ENCODE results near the gene MSANTD3. TPM values are rescaled to one million over a fixed set of nuclear protein-coding genes. Genes with fewer than 3 reads are reported as not detected.

MSANTD3 gene
- total RNA-seq, 1 donor from 2014 or later, result 58.7 TPM

DNA sequence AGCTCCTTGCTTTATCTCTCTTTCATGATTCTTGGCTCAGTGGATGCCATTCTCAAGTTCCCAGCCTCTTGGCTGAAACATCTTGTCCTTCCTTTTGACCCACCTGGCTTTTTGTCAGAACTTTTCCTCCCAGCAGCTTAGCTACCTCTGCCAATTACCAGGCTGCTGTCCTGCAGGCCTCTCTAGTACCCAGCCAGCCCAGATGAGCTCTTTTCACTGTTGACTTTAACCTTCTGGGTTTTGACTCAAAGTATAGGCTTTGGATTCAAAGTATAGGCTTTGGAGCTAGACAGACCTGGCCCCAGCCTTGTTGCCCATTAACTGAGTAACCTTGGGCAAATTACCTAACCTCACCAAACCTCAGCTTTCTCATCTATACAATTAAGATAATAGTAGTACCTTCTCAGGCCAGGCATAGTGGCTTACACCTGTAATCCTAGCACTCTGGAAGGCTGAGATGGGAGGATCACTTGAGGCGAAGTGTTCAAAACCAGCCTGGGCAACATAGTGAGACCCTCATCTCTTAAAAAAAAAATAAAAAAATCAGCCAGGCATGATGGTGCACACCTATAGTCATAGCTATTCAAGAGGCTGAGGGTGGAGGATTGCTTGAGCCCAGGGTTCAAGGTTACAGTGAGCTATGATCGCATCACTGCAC is 39.4 kb downstream of the MSANTD3 start:
- no peak for DNase-seq (ENCODE audit: extremely low spot score, unreplicated experiment)
- Mint-ChIP-seq H3K4me3 (ENCODE audit: unreplicated experiment) (no peak overlapping the region), H3K9me3 (ENCODE audit: unreplicated experiment) (no peaks in the 10 kb centered on the region), H3K36me3 (ENCODE audit: unreplicated experiment) (peaks cover 2% of the 10 kb centered on the region), H3K27me3 (ENCODE audit: unreplicated experiment) (no peaks in the 10 kb centered on the region), H3K4me1 (ENCODE audit: unreplicated experiment) (no peaks in the 10 kb centered on the region), H3K27ac (ENCODE audit: unreplicated experiment) (no peak overlapping the region)
- TF ChIP-seq, protein P1, sequence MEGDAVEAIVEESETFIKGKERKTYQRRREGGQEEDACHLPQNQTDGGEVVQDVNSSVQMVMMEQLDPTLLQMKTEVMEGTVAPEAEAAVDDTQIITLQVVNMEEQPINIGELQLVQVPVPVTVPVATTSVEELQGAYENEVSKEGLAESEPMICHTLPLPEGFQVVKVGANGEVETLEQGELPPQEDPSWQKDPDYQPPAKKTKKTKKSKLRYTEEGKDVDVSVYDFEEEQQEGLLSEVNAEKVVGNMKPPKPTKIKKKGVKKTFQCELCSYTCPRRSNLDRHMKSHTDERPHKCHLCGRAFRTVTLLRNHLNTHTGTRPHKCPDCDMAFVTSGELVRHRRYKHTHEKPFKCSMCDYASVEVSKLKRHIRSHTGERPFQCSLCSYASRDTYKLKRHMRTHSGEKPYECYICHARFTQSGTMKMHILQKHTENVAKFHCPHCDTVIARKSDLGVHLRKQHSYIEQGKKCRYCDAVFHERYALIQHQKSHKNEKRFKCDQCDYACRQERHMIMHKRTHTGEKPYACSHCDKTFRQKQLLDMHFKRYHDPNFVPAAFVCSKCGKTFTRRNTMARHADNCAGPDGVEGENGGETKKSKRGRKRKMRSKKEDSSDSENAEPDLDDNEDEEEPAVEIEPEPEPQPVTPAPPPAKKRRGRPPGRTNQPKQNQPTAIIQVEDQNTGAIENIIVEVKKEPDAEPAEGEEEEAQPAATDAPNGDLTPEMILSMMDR (IDR thresholded peaks at IDR 0.05), result no peak

DNA sequence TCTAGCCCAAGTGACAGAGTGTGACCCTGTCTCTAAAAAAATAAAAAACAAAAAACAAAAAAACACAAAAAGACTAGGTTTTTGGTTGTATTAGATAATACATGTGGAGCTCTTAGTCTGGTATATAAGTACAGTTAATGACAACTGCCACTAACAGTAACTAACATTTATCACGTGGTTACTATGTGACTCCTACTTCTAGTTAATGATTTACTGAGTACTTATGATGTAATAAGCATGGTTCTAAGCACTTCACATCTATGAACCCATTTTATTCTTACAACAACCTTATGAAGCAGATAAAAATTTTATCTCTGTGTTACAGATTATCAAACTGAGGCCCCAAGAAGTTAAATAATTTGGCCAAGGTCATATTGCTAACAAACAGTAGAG is 39.9 kb downstream of the MSANTD3 start:
- DNase-seq (ENCODE audit: extremely low spot score, unreplicated experiment), result no peak
- H3K9me3 Mint-ChIP-seq (ENCODE audit: unreplicated experiment), result no peaks in the 10 kb centered on the region
- H3K4me3 Mint-ChIP-seq (ENCODE audit: unreplicated experiment), result no peak overlapping the region
- no peaks in the 10 kb centered on the region for H3K27me3 Mint-ChIP-seq (ENCODE audit: unreplicated experiment)
- H3K27ac Mint-ChIP-seq (ENCODE audit: unreplicated experiment), result no peak overlapping the region
- H3K4me1 Mint-ChIP-seq (ENCODE audit: unreplicated experiment), result no peaks in the 10 kb centered on the region
- TF ChIP-seq, protein P1 (IDR thresholded peaks at IDR 0.05), result no peak
- peaks cover 2% of the 10 kb centered on the region for H3K36me3 Mint-ChIP-seq (ENCODE audit: unreplicated experiment)

DNA sequence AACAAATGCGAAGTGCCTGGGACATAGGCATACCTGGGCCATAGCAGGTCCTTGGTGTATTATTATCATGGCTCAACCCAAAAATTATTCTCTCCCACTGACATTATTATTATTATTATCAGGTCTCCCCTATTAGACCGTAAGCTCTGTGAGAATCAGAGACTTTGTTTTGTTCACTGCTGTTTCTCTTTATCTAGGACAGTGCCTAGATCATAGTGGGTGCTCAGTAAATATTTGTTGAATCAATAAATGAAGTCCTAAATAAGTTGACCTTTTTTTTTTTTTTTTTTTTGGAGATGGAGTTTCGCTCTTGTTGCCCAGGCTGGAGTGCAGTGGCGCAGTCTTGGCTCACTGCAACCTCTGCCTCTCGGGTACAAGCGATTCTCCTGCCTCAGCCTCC is 41.1 kb downstream of the MSANTD3 start:
- Mint-ChIP-seq H3K4me1 (ENCODE audit: unreplicated experiment) (peaks cover 1% of the 10 kb centered on the region), H3K27ac (ENCODE audit: unreplicated experiment) (no peak overlapping the region), H3K27me3 (ENCODE audit: unreplicated experiment) (no peaks in the 10 kb centered on the region), H3K4me3 (ENCODE audit: unreplicated experiment) (no peak overlapping the region), H3K36me3 (ENCODE audit: unreplicated experiment) (peaks cover 2% of the 10 kb centered on the region), H3K9me3 (ENCODE audit: unreplicated experiment) (no peaks in the 10 kb centered on the region)
- no peak for DNase-seq (ENCODE audit: extremely low spot score, unreplicated experiment)
- TF ChIP-seq, protein P1 (IDR thresholded peaks at IDR 0.05), result no peak

DNA sequence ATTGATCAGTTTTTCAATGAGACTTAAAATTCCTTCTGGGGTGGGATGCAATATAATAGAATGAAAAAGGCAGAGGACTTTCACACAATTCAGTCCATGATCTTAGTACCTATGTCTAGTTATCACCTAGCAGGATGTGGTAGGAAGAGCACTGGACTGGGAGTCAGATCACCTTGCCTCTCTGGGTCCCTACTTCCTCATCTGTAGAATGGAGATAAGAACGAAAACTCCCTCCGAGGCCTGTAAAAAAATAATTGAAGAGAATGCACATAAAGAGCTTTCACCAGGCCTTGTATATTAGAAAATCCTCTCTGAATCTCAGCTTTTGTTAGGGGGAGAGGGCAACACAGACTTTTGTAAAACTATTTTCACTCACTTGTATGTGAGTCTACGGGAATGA is 45.3 kb downstream of the MSANTD3 start:
- Mint-ChIP-seq H3K27me3 (ENCODE audit: unreplicated experiment) (no peaks in the 10 kb centered on the region), H3K4me3 (ENCODE audit: unreplicated experiment) (peak overlapping the region; percentile 68), H3K9me3 (ENCODE audit: unreplicated experiment) (no peaks in the 10 kb centered on the region), H3K27ac (ENCODE audit: unreplicated experiment) (no peak overlapping the region), H3K36me3 (ENCODE audit: unreplicated experiment) (peaks cover 2% of the 10 kb centered on the region), H3K4me1 (ENCODE audit: unreplicated experiment) (peaks cover 12% of the 10 kb centered on the region)
- no peak for DNase-seq (ENCODE audit: extremely low spot score, unreplicated experiment)
- TF ChIP-seq, protein P1 (IDR thresholded peaks at IDR 0.05), result no peak

DNA sequence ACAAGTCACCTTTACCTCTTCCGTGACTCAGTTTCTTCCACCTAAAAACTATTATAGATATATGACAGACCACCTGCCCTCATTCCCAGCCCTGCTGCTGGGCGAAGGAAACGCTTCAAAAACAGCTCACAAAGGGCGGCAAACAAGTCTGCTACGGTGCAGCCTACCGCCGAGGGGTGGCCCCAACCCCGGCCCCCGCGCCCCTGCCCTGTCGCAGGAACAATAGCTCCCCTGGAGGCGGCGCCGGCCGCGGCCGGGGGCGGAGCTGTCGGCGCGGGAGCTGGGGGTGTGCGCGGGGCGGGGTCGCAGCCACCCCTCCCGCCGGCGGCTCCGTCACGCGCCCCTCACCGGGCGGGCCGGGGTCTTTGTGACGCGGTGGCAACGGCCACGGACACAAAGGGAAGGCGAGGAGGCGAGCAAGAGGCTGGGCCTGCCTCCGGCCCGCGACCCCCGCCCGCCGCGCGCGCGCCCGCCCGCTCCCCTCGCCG is 45.9 kb downstream of the MSANTD3 start, which contains the start of gene TMEFF1:
TMEFF1 (plus strand) TSS at position 362 of the 488 bp plus-strand sequence. CDS start 396 bp downstream, outside the sequence.
- no peak within 1 kb of the TSS for H3K27ac Mint-ChIP-seq (ENCODE audit: unreplicated experiment)
- peak; percentile 86 for DNase-seq (ENCODE audit: extremely low spot score, unreplicated experiment)
- peaks cover 12% of the 10 kb centered on the region for H3K4me1 Mint-ChIP-seq (ENCODE audit: unreplicated experiment)
- no peaks in the 10 kb centered on the region for H3K9me3 Mint-ChIP-seq (ENCODE audit: unreplicated experiment)
- TF ChIP-seq, protein P1 (IDR thresholded peaks at IDR 0.05), result peak; percentile 49
- H3K27me3 Mint-ChIP-seq (ENCODE audit: unreplicated experiment), result no peaks in the 10 kb centered on the region
- H3K36me3 Mint-ChIP-seq (ENCODE audit: unreplicated experiment), result peaks cover 2% of the 10 kb centered on the region
- H3K4me3 Mint-ChIP-seq (ENCODE audit: unreplicated experiment), result peak within 1 kb of the TSS; percentile 71

Data from osteocyte (in vitro differentiated cells).